Measurements from ENCODE around the gene FOXQ1. TPM values are rescaled to one million over a fixed set of nuclear protein-coding genes. Genes with fewer than 3 reads are reported as not detected.

FOXQ1 gene
- total and polyA plus RNA-seq, 8 donors = 1.4 to 14.8 (median 3.6) TPM

GRCh38 chr6:1296542-1296941 lies 15.4 kb upstream of the FOXQ1 start:
- Histone ChIP-seq H3K27ac (no peak overlapping the region), H3K9me3 (no peaks in the 10 kb centered on the region), H3K36me3 (no peaks in the 10 kb centered on the region), H3K27me3 (no peaks in the 10 kb centered on the region), H3K4me3 (no peak overlapping the region), H3K4me1 (no peaks in the 10 kb centered on the region)
- FAIRE-seq (no peak), ATAC-seq (no peak), DNase-seq (no peak)
- intact Hi-C loops (cut with DNase I) = no loop called here
- no peak for TF ChIP-seq CTCF (IDR thresholded peaks at IDR 0.05)
- WGBS, 2 donors = 62 to 64% methylated on average over 4 of the region's 4 CpGs

- no peak for DNase-seq
- Histone ChIP-seq H3K27ac (no peak overlapping the region), H3K4me3 (no peak overlapping the region), H3K9me3 (no peaks in the 10 kb centered on the region), H3K4me1 (no peaks in the 10 kb centered on the region), H3K27me3 (no peaks in the 10 kb centered on the region), H3K36me3 (no peaks in the 10 kb centered on the region)
- ATAC-seq = no peak
- TF ChIP-seq CTCF (IDR thresholded peaks at IDR 0.05) = no peak
- no peak for FAIRE-seq
- 59 to 68% methylated on average over 4 of the region's 4 CpGs for WGBS, 2 donors
- intact Hi-C loops (cut with DNase I) = no loop called here
Measured at GRCh38 chr6:1297746-1298145, 14.2 kb upstream of the FOXQ1 start.

GRCh38 chr6:1298768-1299167 lies 13.1 kb upstream of the FOXQ1 start:
- WGBS, 2 donors = 90 to 93% methylated on average over 2 of the region's 2 CpGs
- H3K27ac ChIP-seq = no peak overlapping the region
- no peak overlapping the region for H3K4me3 ChIP-seq
- intact Hi-C loops (cut with DNase I) = no loop called here
- ATAC-seq = no peak
- H3K27me3 ChIP-seq = no peaks in the 10 kb centered on the region
- FAIRE-seq = no peak
- H3K36me3 ChIP-seq = no peaks in the 10 kb centered on the region
- H3K9me3 ChIP-seq = no peaks in the 10 kb centered on the region
- DNase-seq = no peak
- H3K4me1 ChIP-seq = no peaks in the 10 kb centered on the region
- no peak for TF ChIP-seq CTCF (IDR thresholded peaks at IDR 0.05)

- no peak overlapping the region for H3K4me3 ChIP-seq
- H3K9me3 ChIP-seq = no peaks in the 10 kb centered on the region
- ATAC-seq = no peak
- intact Hi-C loops (cut with DNase I) = no loop called here
- H3K27ac ChIP-seq = no peak overlapping the region
- H3K36me3 ChIP-seq = no peaks in the 10 kb centered on the region
- no peak for FAIRE-seq
- WGBS, 2 donors = 86 to 92% methylated on average over 2 of the region's 2 CpGs
- no peaks in the 10 kb centered on the region for H3K27me3 ChIP-seq
- no peaks in the 10 kb centered on the region for H3K4me1 ChIP-seq
- no peak for DNase-seq
- TF ChIP-seq CTCF (IDR thresholded peaks at IDR 0.05) = no peak
Measured at GRCh38 chr6:1306133-1306532, 5.8 kb upstream of the FOXQ1 start.

- Histone ChIP-seq H3K4me3 (no peak overlapping the region), H3K27me3 (peaks cover 0 to 4% (median under 1%) of the 10 kb centered on the region in 4 donors), H3K4me1 (no peaks in the 10 kb centered on the region), H3K27ac (no peak overlapping the region), H3K9me3 (no peaks in the 10 kb centered on the region), H3K36me3 (no peaks in the 10 kb centered on the region)
- ATAC-seq (no peak), FAIRE-seq (no peak), DNase-seq (no peak)
- intact Hi-C loops (cut with DNase I) = no loop called here
- no peak for TF ChIP-seq CTCF (IDR thresholded peaks at IDR 0.05)
- WGBS, 2 donors = 78 to 91% methylated on average over 6 of the region's 6 CpGs
Measured at GRCh38 chr6:1309366-1309765, 2.5 kb upstream of the FOXQ1 start.
